NCI-H2196 treated with DMSO at 0.1 percent for 48 hours (cell line): ENCODE measurements around the gene TOMM40.
"Not testable (repeated sequence)": the region's sequence is repeated elsewhere in the genome, so short reads cannot be mapped to it uniquely, and the experiment has no call there.

Source experiments
- DNase-seq: peaks from one replicate; lab custom pipeline; 2025; ENCODE audit not compliant: unreplicated experiment; lab: John Stamatoyannopoulos, UW

TOMM40 gene

DNA sequence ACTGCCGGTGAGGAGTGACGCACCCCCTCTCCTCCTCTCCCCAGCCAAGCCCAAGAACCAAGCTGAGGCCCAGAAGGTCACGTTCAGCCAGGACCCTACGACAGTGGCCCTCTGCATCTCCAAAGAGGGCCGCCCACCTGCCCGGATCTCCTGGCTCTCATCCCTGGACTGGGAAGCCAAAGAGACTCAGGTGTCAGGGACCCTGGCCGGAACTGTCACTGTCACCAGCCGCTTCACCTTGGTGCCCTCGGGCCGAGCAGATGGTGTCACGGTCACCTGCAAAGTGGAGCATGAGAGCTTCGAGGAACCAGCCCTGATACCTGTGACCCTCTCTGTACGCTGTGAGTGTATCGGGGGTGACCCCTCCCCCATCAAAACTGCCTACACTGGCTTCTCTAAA, 19.2 kb upstream of the TOMM40 start:
- no peak for DNase-seq

DNA sequence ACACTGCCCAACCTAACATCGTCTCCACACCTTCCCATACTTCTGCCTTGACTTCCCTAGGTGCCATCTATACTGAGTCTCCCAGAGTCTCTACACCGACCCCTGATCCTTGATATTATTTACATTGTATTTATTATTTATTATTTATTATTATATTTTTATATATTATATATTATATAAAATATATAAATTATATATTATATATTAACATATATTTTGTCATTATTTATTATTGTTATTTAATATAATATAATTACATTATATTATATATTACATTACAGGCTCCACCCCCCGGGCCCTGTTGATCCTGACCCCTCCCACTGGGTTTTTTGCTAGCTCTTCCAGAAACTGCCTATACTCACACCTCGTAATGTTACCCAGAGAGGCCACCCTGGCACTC, 18.4 kb upstream of the TOMM40 start:
- DNase-seq: no peak

DNA sequence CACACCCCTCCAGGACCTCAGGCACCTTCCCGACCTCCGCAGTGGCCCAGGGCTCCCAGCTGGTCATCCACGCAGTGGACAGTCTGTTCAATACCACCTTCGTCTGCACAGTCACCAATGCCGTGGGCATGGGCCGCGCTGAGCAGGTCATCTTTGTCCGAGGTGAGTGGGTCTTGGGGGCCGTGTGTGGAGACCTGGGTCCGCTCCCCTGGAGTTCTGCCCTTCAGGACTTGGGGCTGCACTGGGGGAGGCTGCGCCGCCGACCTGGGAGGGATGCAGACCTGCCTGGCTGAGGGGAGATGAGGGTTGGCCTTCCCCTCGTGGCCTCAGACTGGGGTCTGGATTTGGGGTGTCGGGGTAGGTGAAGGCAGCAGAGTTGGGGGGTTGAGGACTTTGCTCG, 16.7 kb upstream of the TOMM40 start:
- no peak for DNase-seq

DNA sequence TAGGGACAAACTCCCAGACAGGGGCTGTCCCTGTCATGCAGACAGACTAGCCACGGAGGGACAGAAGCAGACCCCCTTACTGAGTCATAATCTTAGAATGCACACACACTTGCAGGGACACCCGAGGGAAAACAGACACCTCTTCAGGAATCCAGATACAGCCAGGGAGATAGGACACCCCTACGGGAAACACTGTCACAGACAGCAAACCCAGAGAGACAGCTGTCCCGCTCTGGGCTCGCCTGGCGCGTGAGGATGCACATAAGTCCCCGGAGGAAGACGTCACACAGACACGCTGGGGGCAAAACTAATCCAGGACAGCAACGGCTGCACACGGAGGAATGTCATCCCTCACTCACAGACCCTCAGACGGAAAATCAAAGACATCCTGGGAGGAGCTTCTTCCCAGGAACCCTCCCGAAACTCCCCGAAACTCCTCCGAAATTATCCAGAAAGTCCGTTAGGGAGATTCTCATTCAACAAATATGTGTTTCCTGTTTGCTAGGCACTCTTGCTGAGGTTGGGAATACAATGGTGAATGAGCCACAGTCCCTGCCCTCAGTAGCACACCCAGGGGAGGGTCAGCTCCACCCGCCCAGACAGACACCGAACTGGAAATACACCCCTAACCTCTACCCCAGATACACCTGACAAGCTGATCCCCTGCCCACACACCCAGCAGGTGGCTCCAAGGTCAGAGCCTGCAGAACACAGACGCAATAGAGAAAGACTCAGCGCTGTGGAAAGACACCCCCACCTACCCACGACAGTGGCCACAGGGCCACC, 15.2 kb upstream of the TOMM40 start:
- no peak for DNase-seq

DNA sequence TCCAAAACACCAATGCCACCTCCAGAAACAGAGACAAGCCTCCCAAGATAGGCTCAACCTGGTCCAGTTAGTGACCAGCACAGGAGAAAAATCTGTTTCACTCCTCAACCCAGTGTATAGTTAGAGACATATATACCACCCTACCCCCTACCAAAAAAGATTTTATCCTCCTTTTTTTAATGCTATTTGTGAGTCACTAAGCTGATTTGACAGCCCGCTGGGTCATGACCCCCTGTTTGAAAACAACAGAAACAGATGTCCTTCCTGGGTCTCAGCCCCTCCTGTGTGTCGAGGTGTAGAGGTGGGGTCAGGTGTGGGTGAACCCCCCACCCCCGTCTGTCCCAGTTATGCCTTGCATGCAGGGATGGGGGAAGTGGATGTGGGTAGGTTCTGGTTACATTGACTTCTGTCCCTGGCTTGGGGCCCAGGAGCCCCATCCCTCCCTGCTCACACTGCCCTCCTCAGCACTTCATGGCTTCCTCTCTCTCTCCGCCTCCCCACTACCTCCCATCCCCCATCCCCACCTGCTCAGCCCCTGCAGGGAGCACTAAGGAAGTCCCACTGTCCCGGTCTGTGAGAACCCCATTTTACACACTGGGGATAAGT, 14.0 kb upstream of the TOMM40 start:
- DNase-seq: peak; percentile 73

DNA sequence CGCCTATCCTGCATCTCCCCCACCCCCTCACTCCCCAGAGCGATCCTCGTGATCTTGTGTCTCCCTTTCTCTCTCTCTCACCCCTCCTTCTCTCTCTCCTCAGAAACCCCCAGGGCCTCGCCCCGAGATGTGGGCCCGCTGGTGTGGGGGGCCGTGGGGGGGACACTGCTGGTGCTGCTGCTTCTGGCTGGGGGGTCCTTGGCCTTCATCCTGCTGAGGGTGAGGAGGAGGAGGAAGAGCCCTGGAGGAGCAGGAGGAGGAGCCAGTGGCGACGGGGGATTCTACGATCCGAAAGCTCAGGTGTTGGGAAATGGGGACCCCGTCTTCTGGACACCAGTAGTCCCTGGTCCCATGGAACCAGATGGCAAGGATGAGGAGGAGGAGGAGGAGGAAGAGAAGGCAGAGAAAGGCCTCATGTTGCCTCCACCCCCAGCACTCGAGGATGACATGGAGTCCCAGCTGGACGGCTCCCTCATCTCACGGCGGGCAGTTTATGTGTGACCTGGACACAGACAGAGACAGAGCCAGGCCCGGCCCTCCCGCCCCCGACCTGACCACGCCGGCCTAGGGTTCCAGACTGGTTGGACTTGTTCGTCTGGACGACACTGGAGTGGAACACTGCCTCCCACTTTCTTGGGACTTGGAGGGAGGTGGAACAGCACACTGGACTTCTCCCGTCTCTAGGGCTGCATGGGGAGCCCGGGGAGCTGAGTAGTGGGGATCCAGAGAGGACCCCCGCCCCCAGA, 12.8 kb upstream of the TOMM40 start:
- no peak for DNase-seq

DNA sequence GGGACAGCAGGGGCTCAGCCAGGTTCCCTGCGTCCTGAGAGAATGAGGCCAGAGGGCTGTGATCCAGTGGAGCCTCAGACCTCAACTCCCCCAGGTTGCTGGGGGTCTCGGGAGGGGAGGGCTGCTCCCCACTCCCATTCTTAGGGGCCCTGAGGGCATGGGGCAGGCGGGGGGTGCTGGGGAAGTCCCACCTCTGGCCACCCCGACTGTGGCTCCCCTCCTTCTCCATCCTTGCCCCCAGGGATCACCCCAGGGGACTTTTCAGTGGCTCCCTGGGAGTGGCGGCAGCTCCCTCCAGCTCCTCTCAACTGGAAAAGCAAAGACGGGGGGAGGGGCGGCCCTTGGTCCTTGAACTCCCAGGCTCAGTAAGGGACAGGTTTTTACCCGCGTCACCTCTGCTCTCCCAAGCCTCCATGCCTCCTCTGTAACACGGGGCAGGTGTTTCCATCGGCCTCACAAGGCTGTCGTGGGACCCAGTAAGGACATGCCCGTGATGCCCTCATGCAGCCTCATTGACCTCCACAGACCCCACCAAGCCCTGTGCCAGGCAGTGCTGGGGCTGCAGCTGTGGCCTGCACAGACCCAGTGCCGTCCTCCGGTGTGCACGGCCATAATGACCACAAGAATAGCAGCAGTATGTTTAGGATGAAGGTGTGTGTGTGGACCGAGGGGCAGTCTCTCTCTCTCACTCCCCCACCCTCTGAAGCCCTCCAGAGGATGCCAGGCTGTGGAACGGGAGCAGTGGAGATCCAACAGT, 11.6 kb upstream of the TOMM40 start:
- DNase-seq: no peak

DNA sequence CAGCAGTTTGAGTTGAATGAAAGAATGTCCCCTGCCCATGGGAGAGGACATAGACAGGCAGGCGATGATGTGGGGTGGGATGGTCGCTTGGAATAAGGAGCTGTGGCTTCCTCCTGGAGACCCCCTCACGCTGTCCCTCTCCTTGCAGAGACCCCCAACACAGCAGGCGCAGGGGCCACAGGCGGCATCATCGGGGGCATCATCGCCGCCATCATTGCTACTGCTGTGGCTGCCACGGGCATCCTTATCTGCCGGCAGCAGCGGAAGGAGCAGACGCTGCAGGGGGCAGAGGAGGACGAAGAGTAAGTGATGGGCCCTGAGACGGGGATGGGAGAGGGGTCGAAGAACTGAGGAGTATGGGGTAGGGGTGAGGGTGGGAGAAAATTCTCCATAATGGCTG, 9.0 kb upstream of the TOMM40 start:
- DNase-seq: no peak

DNA sequence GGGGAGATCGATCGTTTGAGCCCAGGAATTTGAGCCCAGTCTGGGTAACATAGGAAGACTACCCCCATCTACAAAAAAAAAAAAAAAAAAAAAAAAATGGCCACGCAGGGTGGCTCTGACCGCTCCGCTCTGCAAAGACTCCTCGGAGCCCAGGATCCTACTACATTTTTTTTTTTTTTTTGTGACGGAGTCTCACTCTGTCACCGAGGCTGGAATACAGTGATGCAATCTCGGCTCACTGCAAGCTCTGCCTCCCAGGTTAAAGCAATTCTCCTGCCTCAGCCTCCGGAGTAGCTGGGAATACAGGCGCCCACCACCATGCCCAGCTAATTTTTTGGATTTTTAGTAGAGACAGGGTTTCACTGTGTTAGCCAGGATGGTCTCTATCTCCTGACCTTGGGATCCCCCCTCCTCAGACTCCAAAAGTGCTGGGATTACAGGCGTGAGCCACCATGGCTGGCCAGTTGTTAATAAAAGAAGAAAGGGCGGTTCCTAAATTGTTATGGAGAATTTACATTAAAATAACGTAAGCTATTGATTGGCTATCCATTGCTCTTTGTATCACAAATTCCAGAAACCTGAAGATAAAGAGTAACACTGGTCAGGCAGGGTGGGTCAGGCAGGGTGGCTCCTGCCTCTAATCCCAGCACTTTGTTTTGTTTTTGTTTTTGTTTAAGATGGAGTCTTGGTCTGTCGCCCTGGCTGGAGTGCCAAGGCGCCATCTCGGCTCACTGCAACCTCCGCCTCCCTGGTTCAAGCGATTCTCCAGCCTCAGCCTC, 8.2 kb upstream of the TOMM40 start:
- DNase-seq: not testable (repeated sequence)

DNA sequence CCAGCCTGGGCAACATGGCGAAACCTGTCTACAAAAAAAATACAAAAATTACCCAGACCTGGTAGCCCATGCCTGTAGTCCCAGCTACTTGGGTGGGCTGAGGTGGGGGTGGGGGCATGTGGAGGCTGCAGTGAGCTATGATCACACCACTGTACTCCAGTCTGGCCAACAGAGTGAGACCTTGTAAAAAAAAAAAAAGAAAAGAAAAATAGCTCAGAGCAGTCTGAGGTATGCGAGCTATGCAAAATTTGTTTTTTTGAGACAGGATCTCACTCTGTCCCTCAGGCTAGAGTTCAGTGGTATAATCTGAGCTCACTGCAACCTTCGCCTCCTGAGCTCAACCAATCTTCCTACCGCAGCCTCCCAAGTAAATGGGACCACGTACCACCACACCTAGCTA, 7.1 kb upstream of the TOMM40 start:
- no peak for DNase-seq

DNA sequence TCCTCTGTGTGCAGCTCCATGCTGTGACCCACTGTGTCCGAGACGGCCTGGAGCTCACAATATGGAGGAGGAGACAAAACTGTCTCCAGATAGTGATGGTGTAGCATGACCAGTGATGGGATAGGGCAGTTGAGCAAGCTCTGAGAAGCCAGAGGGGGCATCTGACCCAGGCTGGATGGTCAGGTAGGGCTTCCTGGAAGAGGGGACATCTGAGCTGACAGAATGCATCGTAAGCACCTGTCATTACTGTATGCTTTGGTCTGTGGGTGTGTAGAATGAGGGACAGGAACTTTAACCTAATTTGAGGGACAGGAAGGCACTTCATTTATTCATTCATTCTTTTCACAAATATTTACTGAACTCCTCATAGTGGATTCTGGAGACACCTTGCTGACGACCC, 6.5 kb upstream of the TOMM40 start:
- no peak for DNase-seq

DNA sequence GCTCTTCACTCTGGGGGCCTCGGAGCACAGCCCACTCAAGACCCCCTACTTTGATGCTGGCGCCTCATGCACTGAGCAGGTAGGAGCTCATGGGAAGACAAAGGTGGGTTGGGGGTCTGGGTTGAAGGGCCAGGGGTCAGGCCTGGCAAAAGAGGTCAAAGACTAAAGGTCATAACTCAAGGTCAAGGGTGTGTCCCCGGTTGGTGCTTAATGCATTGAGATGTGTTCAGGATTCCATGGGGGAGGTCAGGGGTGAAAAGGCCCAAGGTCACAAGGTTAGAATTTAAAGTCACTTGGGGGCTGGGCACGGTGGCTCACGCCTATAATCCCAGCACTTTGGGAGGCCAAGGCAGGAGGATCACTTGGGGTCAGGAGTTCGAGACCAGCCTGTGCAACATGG, 4.9 kb upstream of the TOMM40 start:
- DNase-seq: no peak

DNA sequence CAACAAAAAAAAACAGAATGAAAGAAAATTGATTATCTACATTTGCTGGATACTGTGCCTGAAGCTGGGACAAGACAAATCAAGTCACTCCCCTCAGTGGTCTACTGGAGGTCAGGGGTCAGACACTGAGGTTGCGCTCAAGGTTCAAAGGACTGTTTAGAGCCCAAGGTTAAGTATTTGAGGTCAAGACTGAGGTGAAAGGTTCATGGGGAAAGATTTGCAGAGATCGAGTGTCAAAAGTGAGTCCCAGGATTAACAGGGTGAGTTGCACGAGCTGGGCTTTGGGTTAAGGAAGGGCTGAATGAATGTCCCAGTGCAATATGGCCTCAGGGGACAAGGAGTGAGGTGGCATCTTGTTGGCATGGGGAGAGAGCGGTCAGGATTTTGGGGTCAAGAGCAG, 3.4 kb upstream of the TOMM40 start:
- no peak for DNase-seq

DNA sequence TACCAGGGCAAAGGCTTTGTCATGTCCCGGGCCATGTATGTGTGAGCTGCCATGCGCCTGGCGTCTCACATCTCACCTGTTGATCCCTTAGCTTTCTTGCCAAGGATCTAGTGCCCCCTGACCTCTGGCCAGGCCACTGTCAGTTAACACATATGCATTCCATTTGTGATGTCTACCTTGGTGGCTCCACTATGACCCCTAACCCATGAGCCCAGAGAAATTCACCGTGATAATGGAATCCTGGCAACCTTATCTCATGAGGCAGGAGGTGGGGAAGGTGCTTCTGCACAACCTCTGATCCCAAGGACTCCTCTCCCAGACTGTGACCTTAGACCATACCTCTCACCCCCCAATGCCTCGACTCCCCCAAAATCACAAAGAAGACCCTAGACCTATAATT, 2.7 kb upstream of the TOMM40 start:
- not testable (repeated sequence) for DNase-seq

DNA sequence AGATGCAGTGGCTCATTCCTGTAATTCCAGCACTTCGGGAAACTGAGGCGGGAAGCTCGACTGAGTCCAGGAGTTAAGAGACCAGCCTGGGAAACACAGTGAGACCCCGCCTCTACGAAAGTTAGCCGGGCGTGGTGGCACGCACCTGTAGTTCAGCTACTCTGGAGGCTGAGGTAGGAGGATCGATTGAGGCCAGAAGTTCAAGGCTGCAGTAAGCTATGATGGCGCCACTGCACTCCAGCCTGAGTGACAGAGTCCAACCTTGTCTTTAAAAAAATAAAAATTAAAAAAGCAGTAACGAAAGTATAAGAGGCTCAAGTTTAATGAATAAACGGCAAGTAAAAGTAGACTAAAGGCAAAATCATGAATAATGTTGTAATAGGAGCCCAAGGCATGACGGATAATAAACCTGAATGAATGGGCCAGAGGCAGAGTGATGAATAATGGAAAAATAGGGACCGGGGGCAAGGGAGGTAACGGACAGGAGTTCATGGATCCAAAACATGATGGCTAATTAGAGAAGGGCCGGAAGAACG, 1.2 kb upstream of the TOMM40 start:
- no peak for DNase-seq

DNA sequence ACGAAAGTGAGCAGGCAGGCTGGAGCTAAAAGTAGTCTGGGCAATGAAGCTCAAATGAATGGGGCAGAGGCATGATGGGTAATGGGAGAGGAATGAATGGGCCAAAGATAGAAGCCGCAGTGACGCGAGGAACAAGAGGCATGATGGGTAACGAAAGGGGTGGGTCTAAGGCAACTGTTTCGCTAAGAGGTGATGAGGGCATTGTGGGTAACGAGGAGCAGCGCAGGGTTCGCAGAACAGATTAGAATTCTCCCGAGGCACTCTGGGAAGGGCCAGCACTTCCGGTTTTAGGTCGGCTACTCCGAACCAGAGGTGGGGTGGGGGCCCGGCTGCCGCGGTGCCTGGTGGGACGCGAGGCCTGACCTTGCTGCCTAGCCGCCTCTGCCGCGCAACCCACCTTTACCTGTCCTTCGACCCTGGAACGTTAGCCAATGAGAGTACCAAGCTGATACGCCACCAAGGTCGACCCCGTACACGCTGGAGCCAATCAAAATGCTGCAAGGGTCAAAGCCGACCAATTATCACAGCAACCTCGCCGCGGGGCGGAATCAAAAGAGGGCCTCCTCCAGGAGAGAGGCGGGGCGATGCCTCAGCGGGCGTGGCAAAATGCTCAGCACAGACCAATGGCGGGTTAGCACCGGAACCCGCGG, 563 bp upstream of the TOMM40 start:
- DNase-seq: peak; percentile 100

DNA sequence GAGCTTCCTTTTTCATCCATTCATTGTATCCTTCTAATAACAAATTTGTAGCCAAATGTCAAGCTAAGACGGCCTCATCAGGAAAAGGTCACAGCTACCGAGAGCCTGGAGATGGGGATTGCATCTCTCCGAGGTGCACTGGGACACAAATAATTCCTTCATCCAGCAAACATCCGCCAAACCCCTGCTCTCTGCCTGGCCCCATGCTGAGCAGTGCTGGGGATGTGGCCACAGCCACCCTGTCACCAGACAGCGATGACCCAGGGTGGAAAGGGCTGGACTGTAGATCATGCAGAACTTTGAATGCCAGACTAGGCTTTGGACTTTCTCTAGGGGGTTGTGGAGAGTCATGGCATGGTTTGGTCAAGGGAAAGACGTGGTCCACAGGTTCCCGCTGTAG, 1.9 kb downstream of the TOMM40 start:
- no peak for DNase-seq

DNA sequence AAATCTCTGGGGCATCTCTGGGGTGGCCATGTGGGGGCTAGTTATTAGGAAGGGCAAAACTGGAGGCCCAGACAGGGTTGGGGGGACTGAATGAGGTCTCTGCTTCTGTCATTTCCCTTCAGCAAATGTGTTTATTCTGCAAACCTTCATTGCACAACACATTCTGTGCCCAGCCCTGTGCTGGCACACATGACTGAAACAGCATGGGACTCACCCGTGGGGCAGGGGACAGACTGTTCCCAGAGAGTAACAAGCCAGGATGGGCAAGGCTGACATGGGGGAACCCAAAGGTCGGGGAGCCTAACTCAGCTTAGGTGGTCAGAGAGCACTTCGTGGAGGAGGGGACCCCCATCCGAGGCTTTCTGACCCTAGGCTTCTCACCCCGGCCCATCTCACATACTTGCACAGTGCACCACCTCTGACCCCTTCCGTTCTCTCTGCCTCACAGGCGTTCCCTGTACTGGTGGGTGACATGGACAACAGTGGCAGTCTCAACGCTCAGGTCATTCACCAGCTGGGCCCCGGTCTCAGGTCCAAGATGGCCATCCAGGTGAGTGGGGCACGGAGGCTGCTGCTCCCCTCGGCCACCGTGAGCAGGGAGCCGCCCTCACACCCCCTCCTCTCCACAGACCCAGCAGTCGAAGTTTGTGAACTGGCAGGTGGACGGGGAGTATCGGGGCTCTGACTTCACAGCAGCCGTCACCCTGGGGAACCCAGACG, 2.4 kb downstream of the TOMM40 start:
- DNase-seq: no peak

DNA sequence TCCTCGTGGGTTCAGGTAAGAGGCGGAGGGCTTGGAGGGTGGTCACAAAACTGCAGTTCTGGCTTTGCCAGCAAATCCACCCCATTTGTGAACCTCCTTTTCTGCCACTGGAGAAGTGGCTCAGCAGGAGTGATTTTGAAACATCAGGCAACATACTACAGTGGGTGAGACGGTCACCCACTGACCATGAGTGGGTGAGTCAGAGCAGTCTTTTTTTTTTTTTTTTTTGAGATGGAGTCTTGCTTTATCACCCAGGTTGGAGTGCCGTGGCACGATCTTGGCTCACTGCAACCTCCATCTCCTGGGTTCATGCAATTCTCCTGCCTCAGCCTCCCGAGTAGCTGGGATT, 3.0 kb downstream of the TOMM40 start:
- DNase-seq: no peak
